Measurements from ENCODE around the gene SPON2.
"Not testable (repeated sequence)": the region's sequence is repeated elsewhere in the genome, so short reads cannot be mapped to it uniquely, and the experiment has no call there.

SPON2 gene

GRCh38 chr4:1137063-1137776 is 35.2 kb downstream of the SPON2 start (continued):
- TF ChIP-seq PATZ1 (CRISPR knock-in tag; IDR thresholded peaks at IDR 0.05; ENCODE audit: borderline replicate concordance): no peak

GRCh38 chr4:1136048-1136447 is 36.3 kb downstream of the SPON2 start:
- no peak for ATAC-seq
- TF ChIP-seq, protein P1, sequence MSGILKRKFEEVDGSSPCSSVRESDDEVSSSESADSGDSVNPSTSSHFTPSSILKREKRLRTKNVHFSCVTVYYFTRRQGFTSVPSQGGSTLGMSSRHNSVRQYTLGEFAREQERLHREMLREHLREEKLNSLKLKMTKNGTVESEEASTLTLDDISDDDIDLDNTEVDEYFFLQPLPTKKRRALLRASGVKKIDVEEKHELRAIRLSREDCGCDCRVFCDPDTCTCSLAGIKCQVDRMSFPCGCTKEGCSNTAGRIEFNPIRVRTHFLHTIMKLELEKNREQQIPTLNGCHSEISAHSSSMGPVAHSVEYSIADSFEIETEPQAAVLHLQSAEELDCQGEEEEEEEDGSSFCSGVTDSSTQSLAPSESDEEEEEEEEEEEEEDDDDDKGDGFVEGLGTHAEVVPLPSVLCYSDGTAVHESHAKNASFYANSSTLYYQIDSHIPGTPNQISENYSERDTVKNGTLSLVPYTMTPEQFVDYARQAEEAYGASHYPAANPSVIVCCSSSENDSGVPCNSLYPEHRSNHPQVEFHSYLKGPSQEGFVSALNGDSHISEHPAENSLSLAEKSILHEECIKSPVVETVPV (CRISPR knock-in tag; IDR thresholded peaks at IDR 0.05): no peak
- TF ChIP-seq TOX (CRISPR knock-in tag; IDR thresholded peaks at IDR 0.05; ENCODE audit: borderline replicate concordance): no peak

- no peak for ATAC-seq
- TF ChIP-seq ISL1 (CRISPR knock-in tag; IDR thresholded peaks at IDR 0.05) (no peak), BACH2 (CRISPR knock-in tag; IDR thresholded peaks at IDR 0.05; ENCODE audit: borderline replicate concordance) (no peak), GLIS3 (CRISPR knock-in tag; IDR thresholded peaks at IDR 0.05) (no peak)
- TF ChIP-seq, protein P2, sequence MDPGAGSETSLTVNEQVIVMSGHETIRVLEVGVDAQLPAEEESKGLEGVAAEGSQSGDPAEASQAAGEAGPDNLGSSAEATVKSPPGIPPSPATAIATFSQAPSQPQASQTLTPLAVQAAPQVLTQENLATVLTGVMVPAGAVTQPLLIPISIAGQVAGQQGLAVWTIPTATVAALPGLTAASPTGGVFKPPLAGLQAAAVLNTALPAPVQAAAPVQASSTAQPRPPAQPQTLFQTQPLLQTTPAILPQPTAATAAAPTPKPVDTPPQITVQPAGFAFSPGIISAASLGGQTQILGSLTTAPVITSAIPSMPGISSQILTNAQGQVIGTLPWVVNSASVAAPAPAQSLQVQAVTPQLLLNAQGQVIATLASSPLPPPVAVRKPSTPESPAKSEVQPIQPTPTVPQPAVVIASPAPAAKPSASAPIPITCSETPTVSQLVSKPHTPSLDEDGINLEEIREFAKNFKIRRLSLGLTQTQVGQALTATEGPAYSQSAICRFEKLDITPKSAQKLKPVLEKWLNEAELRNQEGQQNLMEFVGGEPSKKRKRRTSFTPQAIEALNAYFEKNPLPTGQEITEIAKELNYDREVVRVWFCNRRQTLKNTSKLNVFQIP (CRISPR knock-in tag; IDR thresholded peaks at IDR 0.05; ENCODE audit: borderline replicate concordance, low read depth): no peak
These were observed 39.4 kb downstream of the SPON2 start for GRCh38 chr4:1133033-1133432.

- TF ChIP-seq ZNF70 (CRISPR knock-in tag; IDR thresholded peaks at IDR 0.05): no peak
- TF ChIP-seq PATZ1 (CRISPR knock-in tag; IDR thresholded peaks at IDR 0.05; ENCODE audit: borderline replicate concordance): peak; percentile 24; the same call in 1 of the 2 replicates
- peak; percentile 97 for ATAC-seq
These were observed 41.8 kb downstream of the SPON2 start for GRCh38 chr4:1130316-1131186.

DNA sequence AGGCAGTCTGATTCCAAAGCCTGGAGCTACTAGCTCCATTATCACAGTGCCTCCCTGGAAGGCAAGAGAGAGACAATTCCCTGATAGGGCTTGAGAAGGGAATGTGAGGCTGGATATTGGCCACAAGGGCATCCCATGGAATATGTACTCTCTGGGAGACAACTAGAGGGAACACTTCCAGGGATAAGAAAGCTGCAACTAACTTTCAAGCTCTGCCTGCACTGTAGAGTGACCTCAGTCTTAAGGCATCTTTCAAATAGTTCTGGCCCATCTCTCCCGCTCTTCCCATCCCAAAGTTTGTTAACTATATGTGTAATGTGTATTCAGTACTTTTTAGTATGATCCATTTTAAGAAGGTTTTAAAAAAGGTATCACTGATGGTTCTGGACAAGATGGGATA is 45.9 kb downstream of the SPON2 start:
- ATAC-seq: no peak
- TF ChIP-seq ZFP30 (CRISPR knock-in tag; IDR thresholded peaks at IDR 0.05): no peak
- TF ChIP-seq ZC3H10 (CRISPR knock-in tag; IDR thresholded peaks at IDR 0.05): no peak
- TF ChIP-seq TOX (CRISPR knock-in tag; IDR thresholded peaks at IDR 0.05; ENCODE audit: borderline replicate concordance): no peak
- TF ChIP-seq CSDC2 (CRISPR knock-in tag; IDR thresholded peaks at IDR 0.05): no peak
- TF ChIP-seq OSR1 (CRISPR knock-in tag; IDR thresholded peaks at IDR 0.05): no peak
- TF ChIP-seq GLIS3 (CRISPR knock-in tag; IDR thresholded peaks at IDR 0.05): no peak
- no peak for TF ChIP-seq ZNF70 (CRISPR knock-in tag; IDR thresholded peaks at IDR 0.05)
- TF ChIP-seq, protein P2 (CRISPR knock-in tag; IDR thresholded peaks at IDR 0.05; ENCODE audit: borderline replicate concordance, low read depth): no peak
- TF ChIP-seq, protein P1 (CRISPR knock-in tag; IDR thresholded peaks at IDR 0.05): no peak
- no peak for TF ChIP-seq ZNF8 (CRISPR knock-in tag; IDR thresholded peaks at IDR 0.05)
- TF ChIP-seq ZFP3 (CRISPR knock-in tag; IDR thresholded peaks at IDR 0.05): no peak
- TF ChIP-seq ESRRG (CRISPR knock-in tag; IDR thresholded peaks at IDR 0.05): no peak
- no peak for TF ChIP-seq BACH2 (CRISPR knock-in tag; IDR thresholded peaks at IDR 0.05; ENCODE audit: borderline replicate concordance)
- TF ChIP-seq CREB5 (CRISPR knock-in tag; IDR thresholded peaks at IDR 0.05; ENCODE audit: low read depth): no peak
- TF ChIP-seq TCF4 (CRISPR knock-in tag; IDR thresholded peaks at IDR 0.05; ENCODE audit: borderline replicate concordance): no peak

DNA sequence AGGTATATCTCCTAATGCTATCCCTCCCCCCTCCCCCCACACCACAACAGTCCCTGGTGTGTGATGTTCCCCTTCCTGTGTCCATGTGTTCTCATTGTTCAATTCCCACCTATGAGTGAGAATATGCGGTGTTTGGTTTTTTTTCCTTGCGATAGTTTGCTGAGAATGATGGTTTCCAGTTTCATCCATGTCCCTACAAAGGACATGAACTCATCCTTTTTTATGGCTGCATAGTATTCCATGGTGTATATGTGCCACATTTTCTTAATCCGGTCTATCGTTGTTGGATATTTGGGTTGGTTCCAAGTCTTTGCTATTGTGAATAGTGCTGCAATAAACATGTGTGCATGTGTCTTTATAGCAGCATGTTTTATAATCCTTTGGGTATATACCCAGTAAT is 46.9 kb downstream of the SPON2 start:
- not testable (repeated sequence) for ATAC-seq
